Hepatocyte (in vitro differentiated cells): ENCODE results near the gene SCAI. TPM values are rescaled to one million over a fixed set of nuclear protein-coding genes. Genes with fewer than 3 reads are reported as not detected.
"Not testable (repeated sequence)": the region's sequence is repeated elsewhere in the genome, so short reads cannot be mapped to it uniquely, and the experiment has no call there.

Experiments used
- DNase-seq: peaks from one replicate; pipeline ENCODE4 v3.0.0-alpha.2; 2016; ENCODE audit warnings: low spot score
- H2AFZ ChIP-seq: fragments of 200-600 bp; sonication (generic); 2 replicates; pipeline ENCODE4 v1.6.0; 2016; ENCODE audit warnings: antibody characterized with exemption, mild to moderate bottlenecking
- H3K27ac ChIP-seq: fragments of 200-600 bp; sonication (generic); 2 replicates; pipeline ENCODE4 v1.5.1; 2016; ENCODE audit warnings: mild to moderate bottlenecking
- H3K27me3 ChIP-seq: fragments of 200-600 bp; sonication (generic); 2 replicates; pipeline ENCODE4 v1.6.1; 2016
- H3K36me3 ChIP-seq: fragments of 200-600 bp; sonication (generic); replicated peaks from 2 replicates; pipeline ENCODE4 v1.5.1; 2016; ENCODE audit warnings: low read depth; ENCODE audit not compliant: insufficient read depth
- H3K4me1 ChIP-seq: fragments of 200-600 bp; sonication (generic); 2 replicates; pipeline ENCODE4 v1.5.1; 2016; ENCODE audit warnings: mild to moderate bottlenecking, moderate library complexity; ENCODE audit not compliant: insufficient read depth
- H3K4me2 ChIP-seq: fragments of 200-600 bp; sonication (generic); 2 replicates; pipeline ENCODE4 v1.6.0; 2016
- H3K4me3 ChIP-seq: fragments of 200-600 bp; sonication (generic); 2 replicates; pipeline ENCODE4 v1.5.1; 2016; ENCODE audit warnings: mild to moderate bottlenecking
- H3K79me2 ChIP-seq: fragments of 200-600 bp; sonication (generic); 2 replicates; pipeline ENCODE4 v1.6.0; 2017; ENCODE audit warnings: mild to moderate bottlenecking
- H3K9me2 ChIP-seq: fragments of 200-600 bp; sonication (generic); replicated peaks from 2 replicates; pipeline ENCODE4 v1.6.0; 2017; ENCODE audit warnings: mild to moderate bottlenecking; ENCODE audit not compliant: insufficient read depth
- H3K9me3 ChIP-seq: fragments of 200-600 bp; sonication (generic); 2 replicates; pipeline ENCODE4 v1.5.1; 2016; ENCODE audit warnings: low read depth, mild to moderate bottlenecking
- H4K20me1 ChIP-seq: fragments of 200-600 bp; sonication (generic); 2 replicates; pipeline ENCODE4 v1.6.0; 2016; ENCODE audit warnings: mild to moderate bottlenecking; ENCODE audit not compliant: insufficient read depth, poor library complexity, severe bottlenecking
- EZH2 ChIP-seq: fragments of 200-600 bp; sonication (generic); IDR thresholded peaks from 2 replicates; pipeline ENCODE4 v1.6.1; 2016; ENCODE audit warnings: antibody characterized with exemption, mild to moderate bottlenecking, borderline replicate concordance
- EZH2phosphoT487 ChIP-seq: fragments of 200-600 bp; sonication (generic); IDR thresholded peaks from one replicate; pipeline ENCODE4 v1.6.1; 2018; ENCODE audit warnings: antibody characterized with exemption, mild to moderate bottlenecking, low read depth, moderate library complexity; ENCODE audit not compliant: unreplicated experiment, severe bottlenecking
- WGBS: methylation state at CpG from one replicate; pipeline ENCODE4 v1.1.6; 2016; ENCODE audit warnings: low lambda C conversion rate; ENCODE audit errors: missing lambda C conversion rate; 5-methylcytosine and 5-hydroxymethylcytosine counted together
- polyA plus RNA-seq: library from polyadenylated mRNA; unstranded; fragments of >200 nt; fragmentation: Nextera tagmentation; extraction: Ambion mirVana; gene quantifications from 2 replicates; pipeline ENCODE4 v1.2.1, GENCODE V29; 2016
- total RNA-seq: library from RNA; depleted of rRNA; stranded (reverse); fragments of >200 nt; gene quantifications from 2 replicates; pipeline ENCODE4 v1.2.3, GENCODE V29; 2014
- TF ChIP-seq, protein P1 (sequence below): fragments of 200-600 bp; sonication (generic); IDR thresholded peaks from 2 replicates; pipeline ENCODE4 v1.5.1; 2016; ENCODE audit warnings: antibody characterized with exemption, mild to moderate bottlenecking; ENCODE audit not compliant: poor library complexity

The SCAI gene
- total and polyA plus RNA-seq, 2 experiments from 2014 or later, result 0.97 to 10.5 TPM

DNA sequence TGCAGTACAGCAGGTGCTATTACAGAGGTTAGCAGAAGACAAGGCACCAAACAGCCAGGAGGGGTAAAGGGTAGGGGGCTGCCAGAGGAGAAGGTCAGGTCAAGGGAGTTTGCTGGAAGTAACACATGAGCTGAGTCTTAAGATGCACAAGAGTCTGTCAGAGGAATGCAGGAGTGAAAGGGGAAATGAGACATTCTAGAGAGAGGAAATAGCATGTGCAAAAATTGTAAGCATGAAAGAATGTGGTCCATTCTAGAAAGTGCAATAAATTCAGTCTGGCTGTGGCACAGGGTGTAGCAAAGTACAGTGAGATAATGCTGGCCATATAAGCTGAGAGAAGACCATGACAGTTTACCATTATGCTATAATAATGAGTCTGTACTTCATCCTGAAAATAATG lies 209.0 kb downstream of the SCAI start:
- no peaks in the 10 kb centered on the region for H3K9me2 ChIP-seq
- peak overlapping the region; percentile 25 for H3K27ac ChIP-seq

DNA sequence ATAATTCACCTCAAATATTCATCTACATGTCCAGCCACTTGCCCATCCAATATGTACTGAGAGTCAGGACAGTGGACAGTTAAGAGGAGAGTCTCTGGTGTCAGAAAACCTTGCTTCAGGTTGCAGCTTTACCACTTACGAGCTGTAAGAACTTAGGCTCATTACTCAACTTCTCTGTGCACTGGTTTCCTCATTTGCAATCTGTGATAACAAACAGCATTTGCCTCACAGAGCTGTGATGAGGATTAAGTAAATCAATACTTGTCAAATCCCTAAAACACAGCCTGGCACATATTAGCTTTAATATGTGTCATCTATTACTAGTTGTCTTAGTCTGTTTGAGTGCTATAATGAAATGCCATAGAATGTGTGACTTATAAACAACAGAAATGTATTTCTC lies 211.0 kb downstream of the SCAI start:
- Histone ChIP-seq H3K79me2 (no peaks in the 10 kb centered on the region), H3K9me2 (no peaks in the 10 kb centered on the region), H3K4me1 (no peaks in the 10 kb centered on the region), H2AFZ (no peak overlapping the region), H3K36me3 (no peaks in the 10 kb centered on the region), H3K4me3 (no peak overlapping the region), H4K20me1 (no peaks in the 10 kb centered on the region), H3K9me3 (no peaks in the 10 kb centered on the region), H3K27ac (no peak overlapping the region), H3K27me3 (no peaks in the 10 kb centered on the region), H3K4me2 (no peak overlapping the region)
- DNase-seq, result no peak
- TF ChIP-seq, protein P1, sequence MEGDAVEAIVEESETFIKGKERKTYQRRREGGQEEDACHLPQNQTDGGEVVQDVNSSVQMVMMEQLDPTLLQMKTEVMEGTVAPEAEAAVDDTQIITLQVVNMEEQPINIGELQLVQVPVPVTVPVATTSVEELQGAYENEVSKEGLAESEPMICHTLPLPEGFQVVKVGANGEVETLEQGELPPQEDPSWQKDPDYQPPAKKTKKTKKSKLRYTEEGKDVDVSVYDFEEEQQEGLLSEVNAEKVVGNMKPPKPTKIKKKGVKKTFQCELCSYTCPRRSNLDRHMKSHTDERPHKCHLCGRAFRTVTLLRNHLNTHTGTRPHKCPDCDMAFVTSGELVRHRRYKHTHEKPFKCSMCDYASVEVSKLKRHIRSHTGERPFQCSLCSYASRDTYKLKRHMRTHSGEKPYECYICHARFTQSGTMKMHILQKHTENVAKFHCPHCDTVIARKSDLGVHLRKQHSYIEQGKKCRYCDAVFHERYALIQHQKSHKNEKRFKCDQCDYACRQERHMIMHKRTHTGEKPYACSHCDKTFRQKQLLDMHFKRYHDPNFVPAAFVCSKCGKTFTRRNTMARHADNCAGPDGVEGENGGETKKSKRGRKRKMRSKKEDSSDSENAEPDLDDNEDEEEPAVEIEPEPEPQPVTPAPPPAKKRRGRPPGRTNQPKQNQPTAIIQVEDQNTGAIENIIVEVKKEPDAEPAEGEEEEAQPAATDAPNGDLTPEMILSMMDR, result no peak
- TF ChIP-seq EZH2phosphoT487, result no peak
- TF ChIP-seq EZH2, result no peak
- WGBS, result 83% methylated on average over 1 of the region's 1 CpG

More for the DNA sequence above, 209.0 kb downstream of the SCAI start:
- H3K79me2 ChIP-seq, result no peaks in the 10 kb centered on the region
- H3K4me1 ChIP-seq, result no peaks in the 10 kb centered on the region
- TF ChIP-seq EZH2, result no peak
- no peak for TF ChIP-seq EZH2phosphoT487
- TF ChIP-seq, protein P1, result no peak
- no peak overlapping the region for H3K4me2 ChIP-seq
- no peaks in the 10 kb centered on the region for H4K20me1 ChIP-seq
- DNase-seq, result peak; percentile 8
- H2AFZ ChIP-seq, result no peak overlapping the region
- no peaks in the 10 kb centered on the region for H3K36me3 ChIP-seq
- no peaks in the 10 kb centered on the region for H3K27me3 ChIP-seq
- no peaks in the 10 kb centered on the region for H3K9me3 ChIP-seq
- no peak overlapping the region for H3K4me3 ChIP-seq

DNA sequence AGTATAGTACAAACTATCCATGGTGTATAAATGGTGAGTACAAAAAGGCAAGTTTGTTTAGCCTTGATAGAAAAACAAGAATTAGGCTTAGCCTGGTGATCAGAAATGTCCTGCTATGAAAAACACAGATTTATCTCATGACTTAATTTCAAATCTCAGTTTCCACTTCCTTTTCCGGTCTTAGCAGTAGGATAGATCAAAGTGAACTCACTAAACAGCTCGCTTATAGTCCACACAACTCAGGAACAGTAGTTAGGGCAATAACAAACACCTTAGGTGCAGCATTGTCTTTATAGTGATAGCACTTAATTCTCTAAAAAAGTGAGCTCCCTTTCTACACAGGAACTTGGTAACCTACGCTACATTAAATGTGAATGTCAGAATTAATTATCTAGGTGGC lies 213.9 kb downstream of the SCAI start:
- TF ChIP-seq, protein P1, result no peak
- no peaks in the 10 kb centered on the region for H3K36me3 ChIP-seq
- H3K27me3 ChIP-seq, result no peaks in the 10 kb centered on the region
- H3K27ac ChIP-seq, result no peak overlapping the region
- H3K79me2 ChIP-seq, result no peaks in the 10 kb centered on the region
- no peaks in the 10 kb centered on the region for H3K4me1 ChIP-seq
- 97% methylated on average over 3 of the region's 3 CpGs for WGBS
- no peaks in the 10 kb centered on the region for H3K9me2 ChIP-seq
- H4K20me1 ChIP-seq, result no peaks in the 10 kb centered on the region
- H2AFZ ChIP-seq, result no peak overlapping the region
- no peaks in the 10 kb centered on the region for H3K9me3 ChIP-seq
- no peak overlapping the region for H3K4me3 ChIP-seq
- H3K4me2 ChIP-seq, result no peak overlapping the region
- DNase-seq, result no peak

DNA sequence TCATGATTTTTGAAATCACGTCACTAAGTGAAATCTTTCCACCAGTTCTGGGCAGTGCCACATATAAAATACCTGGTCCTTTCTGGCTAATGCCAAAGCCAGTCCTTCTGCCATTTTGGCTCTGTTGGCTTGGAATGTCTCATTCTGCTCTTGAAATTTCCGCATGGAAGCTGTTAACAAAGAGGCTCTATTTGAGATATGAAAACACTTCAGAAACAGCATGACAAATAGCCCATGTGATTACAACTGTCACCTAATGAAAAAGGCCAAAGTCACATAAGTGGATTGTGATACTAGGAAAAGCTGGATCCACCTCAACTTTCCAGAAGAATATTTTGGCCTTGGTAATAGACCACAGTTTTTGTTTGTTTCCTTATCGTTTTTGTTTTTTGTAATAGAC lies 215.2 kb downstream of the SCAI start:
- Histone ChIP-seq H2AFZ (no peak overlapping the region), H3K9me2 (no peaks in the 10 kb centered on the region), H3K27ac (no peak overlapping the region), H3K4me3 (no peak overlapping the region), H3K36me3 (no peaks in the 10 kb centered on the region), H4K20me1 (no peaks in the 10 kb centered on the region), H3K27me3 (no peaks in the 10 kb centered on the region), H3K4me2 (no peak overlapping the region), H3K79me2 (no peaks in the 10 kb centered on the region), H3K4me1 (no peaks in the 10 kb centered on the region), H3K9me3 (no peaks in the 10 kb centered on the region)
- no peak for DNase-seq
- no peak for TF ChIP-seq EZH2phosphoT487
- no peak for TF ChIP-seq EZH2
- TF ChIP-seq, protein P1, result no peak
- 94% methylated on average over 3 of the region's 3 CpGs for WGBS

DNA sequence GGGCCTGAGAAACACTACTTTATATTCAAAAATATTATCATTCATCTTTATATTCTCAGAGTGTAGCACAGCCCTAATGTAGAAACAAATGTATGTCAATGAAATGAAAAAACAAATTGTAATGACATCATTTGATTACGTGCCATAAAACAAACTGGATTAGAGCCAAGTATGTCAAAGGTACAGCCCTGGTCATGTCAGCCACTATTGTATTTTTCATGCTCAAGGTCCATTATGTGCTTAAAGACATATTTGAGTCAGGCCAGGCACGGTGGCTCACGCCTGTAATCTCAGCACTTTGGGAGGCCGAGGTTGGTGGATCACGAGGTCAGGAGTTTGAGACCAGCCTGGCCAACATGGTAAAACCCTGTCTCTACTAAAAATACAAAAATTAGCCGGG lies 222.9 kb downstream of the SCAI start:
- H3K9me3 ChIP-seq, H3K9me2 ChIP-seq, H3K4me1 ChIP-seq, H3K36me3 ChIP-seq, H2AFZ ChIP-seq, H4K20me1 ChIP-seq, H3K4me2 ChIP-seq, H3K79me2 ChIP-seq, H3K27me3 ChIP-seq, DNase-seq, H3K4me3 ChIP-seq, H3K27ac ChIP-seq: not testable (repeated sequence)
- 97% methylated on average over 6 of the region's 6 CpGs for WGBS
